Loucy (cell line): ENCODE data around the gene AUH.

Experiments used
- CTCF ChIP-seq: fragments of 200-600 bp; sonication (generic); conservative IDR thresholded peaks from 2 replicates; pipeline ENCODE4 v1.5.1; 2014; ENCODE audit warnings: mild to moderate bottlenecking, antibody characterized with exemption, low read length
- EZH2phosphoT487 ChIP-seq: fragments of 200-600 bp; IDR thresholded peaks from 2 replicates; pipeline ENCODE4 v1.6.1; 2018; ENCODE audit warnings: antibody characterized with exemption, mild to moderate bottlenecking, moderate library complexity, borderline replicate concordance

- no peak for TF ChIP-seq CTCF
- no peak for TF ChIP-seq EZH2phosphoT487
Observed at GRCh38 chr9:91231619-91232018, 130.1 kb downstream of the AUH start.
